Left renal pelvis (tissue), 4 donors: ENCODE measurements around the gene ZKSCAN5. TPM values are rescaled to one million over a fixed set of nuclear protein-coding genes. Genes with fewer than 3 reads are reported as not detected.
"Not testable (repeated sequence)": the region's sequence is repeated elsewhere in the genome, so short reads cannot be mapped to it uniquely, and the experiment has no call there.

Experiments used
- DNase-seq, 4 donors: peaks; one replicate each; pipeline ENCODE4 v3.0.0-alpha.2; 2013; ENCODE audit warnings: low read depth in 4 of 4, low spot score in 3 of 4
- polyA plus RNA-seq, 4 donors: library from polyadenylated mRNA; unstranded; fragments of 120-200 nt; gene quantifications; one replicate each; pipeline ENCODE4 v1.2.1, GENCODE V29; 2013; ENCODE audit not compliant: insufficient read length in 4 of 4

Gene ZKSCAN5
- polyA plus RNA-seq, 4 donors: 14.3 to 16.9 (median 15.0) TPM

DNA sequence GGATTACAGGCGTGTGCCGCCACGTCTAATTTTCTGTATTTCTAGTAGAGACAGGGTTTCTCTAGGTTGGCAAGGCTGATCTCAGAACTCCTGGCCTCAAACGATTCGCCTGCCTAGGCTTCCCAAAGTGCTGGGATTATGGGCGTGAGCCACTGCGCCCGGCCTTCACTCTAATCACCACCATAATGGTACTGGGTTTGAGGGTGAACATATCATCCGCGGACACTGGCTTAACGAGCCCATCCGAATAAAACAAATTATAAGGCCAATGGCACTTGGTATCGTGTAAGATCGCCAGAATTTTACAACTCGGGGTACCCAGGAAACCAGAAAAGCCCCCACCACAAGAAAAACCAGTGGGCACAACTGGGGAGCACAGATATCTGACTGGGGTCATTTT is 46.9 kb downstream of the ZKSCAN5 start:
- DNase-seq: no peak

DNA sequence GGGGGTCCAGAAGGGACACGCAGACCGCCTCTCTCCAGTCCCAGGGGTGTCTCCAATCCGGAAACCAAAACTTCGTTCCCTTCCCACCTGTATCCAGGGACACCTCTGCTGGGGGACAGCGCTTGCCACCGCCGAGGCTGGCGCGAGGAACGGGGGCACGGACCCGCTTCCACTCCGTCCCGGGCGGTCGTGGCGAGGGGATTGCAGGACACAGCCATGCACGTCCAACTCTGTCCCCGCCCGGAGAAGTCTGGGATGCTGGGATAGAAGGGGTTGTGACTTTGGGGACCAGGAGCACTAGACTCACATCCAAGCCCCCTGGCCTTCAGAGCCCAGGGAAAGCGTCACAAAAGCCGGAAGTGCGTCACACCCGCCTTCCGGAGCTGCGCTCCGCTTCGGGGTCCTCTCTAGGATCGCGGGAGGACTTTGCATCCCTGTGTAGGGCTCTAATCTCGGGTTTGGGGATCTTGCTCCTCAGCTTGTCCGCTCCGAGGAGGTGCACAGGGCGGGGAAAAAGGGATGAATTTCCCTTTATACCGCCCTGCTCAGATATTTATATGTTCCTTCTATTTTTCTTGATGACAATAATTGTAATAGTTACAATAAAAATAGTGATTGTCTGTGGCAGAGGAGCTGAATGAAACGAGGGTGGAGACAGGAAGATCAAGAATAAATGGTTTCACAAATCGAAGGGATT is 47.5 kb downstream of the ZKSCAN5 start, which contains the start of gene FAM200A:
Gene FAM200A (minus strand): TSS at position 348 of the 697 bp plus-strand sequence. CDS start 3,707 bp downstream, outside the sequence.
- peak; percentile 87 to 92 (median 88) for DNase-seq

DNA sequence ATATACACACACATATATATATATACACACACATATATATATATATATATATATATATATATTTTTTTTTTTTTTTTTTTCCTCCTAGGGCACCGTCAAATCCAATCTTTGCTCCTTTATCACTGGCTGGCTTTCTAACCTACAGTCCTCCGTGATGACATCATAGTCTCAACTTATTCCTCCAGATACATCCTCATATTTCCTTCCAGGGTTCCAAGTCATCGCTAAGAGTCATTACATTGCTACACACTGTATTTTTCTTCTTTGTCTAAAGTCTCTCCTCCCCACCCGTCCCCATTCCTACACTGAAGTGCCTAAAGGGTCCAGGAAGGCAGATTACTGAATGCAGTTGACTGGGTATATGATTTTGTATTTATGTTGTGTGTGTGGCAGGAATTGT is 48.6 kb downstream of the ZKSCAN5 start:
- DNase-seq: no peak

GRCh38 chr7:99554939-99555338 is 50.5 kb downstream of the ZKSCAN5 start:
- no peak for DNase-seq

GRCh38 chr7:99557196-99557607 is 52.7 kb downstream of the ZKSCAN5 start:
- DNase-seq: no peak

DNA sequence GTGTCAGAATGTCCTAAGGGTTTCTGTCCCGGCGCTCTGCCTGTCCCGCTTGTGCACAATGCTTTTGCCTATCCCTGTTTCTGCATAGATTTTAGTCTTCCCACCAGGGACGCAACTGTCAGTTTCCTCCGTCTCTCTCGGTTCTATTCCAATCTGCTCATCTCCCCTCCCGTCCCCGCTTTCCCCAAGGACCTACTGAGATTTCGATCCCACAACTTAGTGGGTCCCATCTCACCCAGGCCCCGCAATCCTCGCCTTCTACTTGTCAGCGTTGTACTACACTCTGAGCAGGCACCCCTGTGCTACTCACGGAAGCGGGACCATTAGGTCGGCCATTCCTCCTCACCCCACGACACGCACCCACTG is 53.5 kb downstream of the ZKSCAN5 start:
- DNase-seq: no peak

DNA sequence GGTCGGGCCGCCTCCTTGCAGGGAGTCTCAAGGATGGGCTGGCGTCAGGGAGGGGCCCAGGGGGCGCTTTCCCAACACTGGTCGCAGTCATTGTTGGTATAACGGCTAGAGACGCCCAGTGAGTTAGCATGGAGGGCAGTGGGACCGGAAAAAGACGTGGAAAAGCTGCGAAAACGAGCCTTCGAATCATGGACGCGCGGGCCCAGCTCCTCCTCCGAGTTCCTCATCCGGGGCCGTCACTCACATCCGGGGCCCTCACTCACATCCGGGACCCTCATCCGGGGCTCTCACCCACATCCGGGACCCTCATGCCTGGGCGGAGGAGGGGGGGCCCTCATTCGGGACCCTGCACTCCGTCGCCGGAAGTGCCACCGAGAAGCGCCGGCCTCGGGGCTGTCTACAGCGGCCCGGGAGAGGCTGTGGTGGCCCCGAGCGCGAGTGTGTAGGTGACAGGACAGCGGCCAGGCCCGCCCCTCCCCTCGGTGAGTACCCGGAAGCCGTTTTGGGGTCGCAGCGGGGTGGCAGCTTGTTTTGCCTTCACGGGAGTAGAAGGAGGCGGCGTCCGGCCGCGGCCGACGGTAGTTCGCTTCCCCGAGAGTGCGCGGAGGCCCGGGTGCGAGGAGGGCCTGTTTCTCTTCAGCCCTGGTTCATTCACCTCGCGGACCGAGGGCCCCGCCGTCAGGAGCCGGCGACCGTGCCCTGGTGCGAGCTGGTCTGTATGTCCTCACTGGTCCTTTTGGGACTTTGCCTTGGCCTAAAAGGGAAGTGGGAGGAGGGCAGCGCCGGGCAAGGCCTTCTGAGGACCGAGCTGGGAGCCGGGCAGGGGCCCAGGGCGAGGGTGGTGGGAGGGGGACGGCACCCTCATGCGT is 54.1 kb downstream of the ZKSCAN5 start, which contains the start of gene ZNF655:
Gene ZNF655 (plus strand): TSS at position 337 of the 869 bp plus-strand sequence. CDS start 1,918 bp downstream, outside the sequence.
- DNase-seq: peak; percentile 75 to 90 (median 86)

DNA sequence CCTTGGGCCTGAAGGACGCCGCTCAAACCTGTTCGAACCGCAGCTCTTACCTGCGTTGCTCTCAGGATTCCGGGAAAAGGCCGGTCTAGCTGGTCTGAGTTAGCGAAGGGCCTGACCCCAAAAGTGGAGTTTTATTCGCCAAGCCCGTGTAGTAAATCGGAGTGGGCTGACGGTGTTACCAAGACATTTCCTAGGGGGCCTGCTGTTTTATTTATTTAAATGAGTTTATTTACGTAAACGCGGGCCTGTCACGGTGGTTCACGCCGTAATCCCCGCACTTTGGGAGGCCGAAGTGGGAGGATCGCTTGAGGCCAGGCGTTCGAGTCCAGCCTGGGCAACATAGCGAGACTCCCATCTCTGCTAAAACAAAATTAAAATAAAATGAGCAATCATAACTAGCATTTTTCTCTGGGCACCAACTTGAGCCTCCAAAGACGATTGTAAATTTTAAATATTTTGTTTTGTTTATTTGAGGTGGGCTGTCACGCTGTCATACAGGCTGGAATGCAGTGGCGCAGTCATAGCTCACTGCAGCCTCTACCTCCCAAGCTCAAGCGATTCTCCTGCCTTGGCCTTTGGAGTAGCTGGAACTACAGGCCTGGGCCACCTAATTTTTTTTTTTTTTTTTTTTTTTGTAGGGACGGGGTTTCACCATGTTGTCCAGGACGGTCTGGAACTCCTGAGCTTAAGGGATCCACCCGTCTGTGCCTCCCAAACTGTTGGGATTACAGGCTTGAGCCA is 54.9 kb downstream of the ZKSCAN5 start:
- DNase-seq: no peak

DNA sequence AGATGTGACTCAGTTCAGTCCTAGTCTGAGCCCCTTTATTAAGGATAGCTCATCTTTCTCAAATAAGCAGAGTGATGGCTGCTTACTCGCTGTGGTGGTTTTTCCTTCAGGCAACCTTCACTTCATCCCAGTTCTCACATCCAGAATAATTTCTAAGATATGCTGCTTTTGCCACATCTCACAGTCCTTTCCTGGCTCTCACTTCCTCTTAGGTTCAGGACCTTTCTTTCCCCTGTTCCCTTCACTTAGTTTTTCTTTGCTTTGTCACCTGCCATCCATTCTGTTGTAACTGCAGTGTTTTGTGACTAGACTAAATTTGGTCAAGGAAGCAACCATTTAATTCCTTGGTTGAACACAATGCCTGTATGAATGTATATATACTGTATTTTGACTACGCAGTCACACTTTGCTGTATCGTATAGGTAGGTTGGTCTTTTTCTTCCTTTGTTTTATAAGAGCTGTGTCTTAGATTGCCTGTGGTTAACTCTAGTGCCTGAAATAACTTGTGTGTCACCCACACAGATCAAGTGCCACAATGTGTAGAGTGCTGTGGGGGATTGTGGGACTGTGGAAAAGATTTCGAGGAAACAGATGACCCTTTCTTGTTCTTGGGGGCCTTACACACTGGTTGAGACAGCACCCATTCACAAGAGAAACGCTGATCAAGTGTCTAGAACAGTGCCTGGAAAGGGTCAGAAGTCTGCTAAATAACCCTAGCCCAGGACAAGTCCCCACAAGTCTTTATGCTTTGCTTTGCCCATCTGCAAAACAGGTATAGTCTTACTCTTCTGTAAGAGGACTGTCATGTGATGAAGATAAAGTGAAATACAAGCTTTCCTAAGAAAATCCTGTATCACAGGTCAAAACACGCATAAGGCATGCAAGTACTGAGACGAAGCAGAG is 56.6 kb downstream of the ZKSCAN5 start:
- DNase-seq: no peak

- DNase-seq: no peak
Measured at GRCh38 chr7:99561737-99562051, 57.2 kb downstream of the ZKSCAN5 start.

- DNase-seq: no peak
Measured at GRCh38 chr7:99562114-99562784, 57.8 kb downstream of the ZKSCAN5 start.

- DNase-seq: no peak
Measured at GRCh38 chr7:99562832-99563231, 58.4 kb downstream of the ZKSCAN5 start.

DNA sequence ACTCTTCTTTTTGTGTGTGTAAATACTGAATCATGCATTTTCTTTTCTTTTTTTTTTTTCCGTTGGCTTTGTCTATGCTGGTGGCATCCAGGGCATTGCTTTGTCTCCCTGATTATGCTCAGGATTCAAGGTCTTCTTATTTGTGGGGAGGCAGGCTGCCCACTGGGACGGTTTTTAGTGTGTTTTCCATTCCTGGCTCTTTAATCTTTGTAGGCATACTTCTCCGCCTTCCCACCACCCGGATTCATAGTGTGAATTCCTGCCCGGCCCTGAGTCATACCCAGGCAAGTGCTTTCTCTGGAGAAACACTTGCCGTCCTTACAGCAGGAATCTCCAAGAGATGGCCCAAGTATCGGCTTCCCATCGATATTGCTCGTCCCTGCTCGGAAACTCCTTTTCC is 59.2 kb downstream of the ZKSCAN5 start:
- no peak for DNase-seq

DNA sequence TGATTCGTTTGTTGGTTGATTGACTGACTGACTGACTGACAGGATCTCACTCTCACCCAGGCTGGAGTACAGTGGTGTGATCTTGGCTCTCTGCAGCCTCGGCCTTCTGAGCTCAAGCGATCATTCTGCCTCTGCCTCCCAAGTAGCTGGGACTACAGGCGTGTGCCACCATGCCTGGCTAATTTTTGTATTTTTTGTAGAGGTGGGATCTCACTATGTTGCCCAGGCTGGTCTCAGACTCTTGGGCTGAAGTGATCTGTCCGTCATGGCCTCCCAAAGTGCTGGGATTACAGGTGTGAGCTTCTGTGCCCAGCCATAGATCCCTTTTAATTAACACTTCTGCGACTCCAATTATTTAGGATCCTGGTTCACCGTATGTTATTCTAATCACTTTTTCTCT is 64.3 kb downstream of the ZKSCAN5 start:
- DNase-seq: not testable (repeated sequence)

DNA sequence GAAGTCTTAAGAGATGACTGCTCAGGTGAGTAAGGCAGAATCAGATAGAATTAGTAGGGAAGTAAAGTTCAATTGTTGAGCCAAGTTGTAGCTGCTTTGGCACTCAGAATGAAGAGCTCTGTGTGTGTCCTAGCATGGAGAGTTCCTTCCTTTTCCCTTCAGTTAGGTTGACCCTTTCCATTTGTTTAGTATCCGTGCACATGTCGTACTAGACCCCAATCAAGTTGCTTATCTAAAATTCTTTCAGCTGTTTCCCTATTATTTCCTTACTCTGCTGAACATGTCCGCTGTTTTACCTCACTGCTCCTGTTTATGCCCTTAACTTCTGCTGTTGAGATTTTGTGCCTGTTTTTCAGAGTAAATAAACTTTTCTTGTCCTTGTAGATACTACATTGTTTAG is 67.3 kb downstream of the ZKSCAN5 start:
- no peak for DNase-seq

GRCh38 chr7:99573257-99573656 is 68.8 kb downstream of the ZKSCAN5 start:
- DNase-seq: no peak

- no peak for DNase-seq
Measured at GRCh38 chr7:99576251-99576650, 71.8 kb downstream of the ZKSCAN5 start.

DNA sequence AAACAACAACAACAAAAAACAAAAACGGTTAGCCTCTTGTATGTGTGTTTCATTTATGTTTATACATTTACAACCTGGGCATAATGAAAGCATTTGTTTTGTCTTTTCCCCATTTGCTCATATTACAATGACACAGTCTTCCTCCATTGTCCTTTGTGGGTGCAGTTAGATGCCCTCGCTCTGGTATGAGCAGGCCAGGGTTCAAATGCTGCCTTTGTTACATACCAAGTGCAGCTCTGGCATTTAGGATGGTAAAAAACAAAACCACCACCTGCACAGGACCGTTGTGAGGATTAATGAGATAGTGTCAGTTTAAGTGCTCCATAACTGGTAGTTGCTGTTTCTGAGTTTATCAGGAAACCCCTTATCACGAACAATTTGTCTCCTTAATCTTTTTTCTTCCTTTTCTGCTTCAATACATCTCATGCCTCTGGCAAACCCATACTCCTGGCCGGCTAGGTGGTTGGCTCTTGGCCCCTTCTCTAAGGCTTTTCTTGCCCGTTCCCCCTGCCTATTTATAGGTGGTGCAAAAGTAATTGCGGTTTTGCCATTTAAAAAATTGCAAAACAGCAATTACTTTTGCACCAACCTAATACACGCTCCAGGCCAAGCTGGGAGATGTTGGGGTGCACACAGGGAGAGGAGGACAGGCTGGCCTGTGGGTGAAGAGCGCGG is 75.0 kb downstream of the ZKSCAN5 start:
- no peak for DNase-seq
